ENCODE measurements around the gene EFHC2.

GRCh38 chrX:44099366-44099765, 244.1 kb downstream of the EFHC2 start:
- TF ChIP-seq POLR2AphosphoS5 (IDR thresholded peaks at IDR 0.05; ENCODE audit: low read depth, low read length) (no peak), CREB1 (IDR thresholded peaks at IDR 0.05) (no peak), MAX (IDR thresholded peaks at IDR 0.05) (no peak)
